GM18507 (cell line): Measurements from ENCODE around the gene TEX51.

Experiments used
- DNase-seq: peaks from one replicate; pipeline ENCODE4 v3.0.0; 2011; ENCODE audit warnings: low read depth; ENCODE audit not compliant: insufficient read length; ENCODE audit errors: extremely low spot score
- FAIRE-seq: peaks from 2 replicates; lab custom pipeline; 2011; peaks lifted over from hg19 to GRCh38; lab: Jason Lieb, UNC

TEX51 gene

DNA sequence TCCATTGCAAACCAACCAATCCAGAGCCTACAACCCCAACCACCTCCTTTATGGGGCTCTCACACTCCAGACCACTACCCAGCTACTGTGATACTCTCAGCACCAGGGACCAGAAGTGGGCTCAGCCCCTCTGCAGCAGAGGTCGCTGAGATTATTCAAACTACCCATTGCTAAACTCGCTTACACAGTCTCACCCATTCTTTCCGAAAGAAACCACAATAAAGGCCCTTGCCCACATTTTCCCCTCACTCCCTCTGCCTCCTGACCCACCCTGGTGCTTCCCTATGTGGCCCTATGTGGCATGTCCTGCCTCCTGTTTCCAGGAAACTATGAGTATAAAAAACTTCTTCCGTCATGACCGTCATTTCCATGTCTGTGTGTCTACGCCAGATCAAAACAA is 10.7 kb downstream of the TEX51 start:
- FAIRE-seq, result no peak
- no peak for DNase-seq

DNA sequence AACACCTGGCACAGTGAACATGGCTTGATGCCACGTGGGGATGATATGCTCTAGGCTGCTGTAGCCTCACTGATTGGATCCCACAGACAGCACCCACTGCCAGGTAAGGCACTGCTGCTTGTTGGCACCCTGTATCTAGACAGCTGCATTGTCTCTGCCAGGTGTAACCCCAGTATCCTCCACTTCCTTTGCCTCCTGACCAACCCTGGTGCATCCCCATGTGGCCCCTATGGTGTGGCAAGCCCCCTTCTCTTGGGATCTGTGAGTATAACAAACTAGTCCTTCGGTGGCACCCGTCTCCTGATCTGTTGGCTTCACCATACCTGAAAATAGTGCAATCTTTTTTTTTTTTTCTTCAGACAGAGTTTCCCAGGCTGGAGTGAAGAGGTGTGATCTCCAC is 11.1 kb downstream of the TEX51 start:
- FAIRE-seq (no peak), DNase-seq (no peak)

DNA sequence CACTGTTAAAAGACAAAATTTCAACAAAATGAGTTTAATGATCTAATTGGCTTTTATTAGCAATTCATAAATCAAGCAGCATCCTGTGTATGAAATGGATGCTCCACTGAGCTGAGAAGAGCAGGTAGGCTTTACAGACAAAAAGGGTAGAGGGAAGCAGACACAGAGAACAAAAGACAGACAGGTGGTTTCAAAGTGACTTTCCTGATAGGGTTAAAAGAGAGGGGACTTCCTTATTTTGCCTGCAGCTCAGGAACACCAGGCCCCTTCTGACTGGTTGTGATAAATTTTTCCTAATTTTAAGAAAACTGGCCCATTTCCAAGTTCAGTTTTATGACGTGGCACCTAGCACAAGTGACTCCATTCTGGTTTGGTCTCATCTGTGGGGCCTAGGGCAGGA is 11.9 kb downstream of the TEX51 start:
- no peak for FAIRE-seq

DNA sequence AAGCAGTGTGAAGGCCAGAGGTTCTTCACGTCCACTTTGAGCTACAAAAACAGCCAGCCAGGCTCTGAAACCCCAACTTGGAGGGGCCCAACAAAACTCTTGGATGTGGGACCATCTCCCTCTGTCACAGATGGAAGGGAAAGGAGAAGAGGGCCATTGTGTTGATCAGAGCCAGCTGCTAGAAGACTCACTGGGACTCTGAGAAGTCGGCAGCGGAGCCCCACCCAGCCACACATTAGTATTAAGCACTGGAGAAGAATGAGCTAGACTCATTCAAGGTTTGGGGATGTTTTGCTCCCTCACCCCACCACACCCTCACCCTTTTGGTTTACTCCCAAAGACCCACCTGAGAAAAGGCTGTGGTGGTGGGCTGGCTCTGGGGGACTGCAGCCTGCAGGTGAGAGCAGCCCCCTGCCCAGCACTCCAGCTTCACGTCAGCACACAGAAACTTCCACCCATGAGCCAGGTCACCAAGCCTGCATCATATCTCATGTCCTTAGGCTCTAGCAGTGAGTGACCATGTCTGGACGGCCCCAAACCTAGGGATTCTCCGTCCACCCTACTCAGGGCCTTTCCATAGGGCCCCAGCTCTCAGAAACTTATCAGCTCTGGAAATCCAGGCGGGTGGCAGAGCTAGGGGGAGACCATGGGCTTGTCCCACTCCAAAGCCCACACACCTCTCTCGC is 12.6 kb downstream of the TEX51 start:
- no peak for FAIRE-seq
- DNase-seq, result no peak

More for the DNA sequence above, 11.9 kb downstream of the TEX51 start:
- DNase-seq, result no peak

DNA sequence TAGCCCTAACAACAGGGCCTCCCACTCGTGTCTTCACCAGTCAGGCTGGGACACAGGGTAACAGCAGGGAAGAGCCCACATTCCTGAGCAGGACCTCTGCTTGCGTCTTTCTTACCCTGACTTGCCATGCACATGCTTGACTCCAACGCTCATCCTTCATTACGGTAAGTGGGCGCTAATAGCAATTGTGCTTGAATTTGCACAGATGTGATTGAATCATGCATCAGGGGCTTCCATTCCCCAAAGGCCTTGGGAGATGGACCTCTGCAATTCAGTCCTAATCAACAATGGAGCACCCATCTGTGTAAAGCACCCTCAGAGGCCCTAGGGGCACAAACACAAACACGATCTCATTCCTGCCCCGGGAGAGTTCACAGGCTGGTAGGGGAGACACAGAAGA is 13.5 kb downstream of the TEX51 start:
- no peak for DNase-seq
- FAIRE-seq, result no peak

DNA sequence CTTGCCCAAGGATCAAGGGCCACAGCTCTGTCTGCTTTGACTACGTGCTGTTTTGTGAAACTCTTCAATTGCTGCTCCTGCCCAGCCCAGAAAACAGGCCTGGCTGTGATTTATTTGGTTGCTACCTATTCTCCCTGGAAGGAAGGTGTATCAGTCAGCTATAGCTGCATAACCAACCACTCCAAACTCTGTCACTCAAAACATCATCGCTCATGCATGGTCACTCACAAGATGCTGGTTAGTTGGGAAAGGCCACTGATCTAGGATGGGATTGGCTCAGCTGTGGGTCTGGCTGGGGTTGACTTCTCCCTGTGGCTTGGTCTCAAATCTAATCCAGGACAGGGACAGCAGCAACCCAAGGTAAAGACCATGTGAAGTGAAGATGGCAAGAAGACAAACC is 14.6 kb downstream of the TEX51 start:
- DNase-seq (no peak), FAIRE-seq (no peak)

DNA sequence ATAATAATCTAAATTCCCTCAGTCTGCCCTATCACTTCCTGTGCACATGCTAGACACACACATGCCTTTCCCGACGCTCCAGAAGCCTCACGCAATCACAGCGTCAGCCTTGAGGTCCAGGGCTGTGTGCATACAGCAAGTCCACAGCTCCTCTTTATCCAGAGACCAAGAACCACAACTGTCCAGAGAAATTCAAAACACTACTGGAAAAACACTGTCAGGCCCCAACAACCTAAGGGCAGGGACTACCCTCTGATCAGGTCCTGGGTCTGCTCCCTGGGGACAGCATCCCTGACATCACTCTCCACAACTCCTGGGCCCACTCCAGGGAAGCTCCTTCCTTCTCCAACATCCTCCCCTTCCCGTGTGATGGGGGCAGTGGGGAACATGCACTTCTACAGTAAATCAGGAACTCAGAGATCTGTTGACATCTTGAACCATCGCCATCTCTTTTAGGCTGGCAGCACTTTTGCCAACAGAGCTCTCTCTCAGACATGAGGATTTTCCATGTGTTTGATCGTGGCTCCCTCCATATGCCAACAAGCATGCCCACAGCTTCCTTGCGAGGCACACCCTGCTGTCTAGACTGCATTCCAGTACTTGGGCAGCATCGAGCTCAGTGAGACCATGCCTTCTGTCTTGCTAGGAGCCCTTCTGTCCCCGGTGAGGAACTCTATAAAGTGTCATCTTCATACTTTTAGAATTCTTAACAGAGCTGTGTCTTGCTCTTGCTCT is 15.4 kb downstream of the TEX51 start:
- no peak for FAIRE-seq
- DNase-seq, result no peak

DNA sequence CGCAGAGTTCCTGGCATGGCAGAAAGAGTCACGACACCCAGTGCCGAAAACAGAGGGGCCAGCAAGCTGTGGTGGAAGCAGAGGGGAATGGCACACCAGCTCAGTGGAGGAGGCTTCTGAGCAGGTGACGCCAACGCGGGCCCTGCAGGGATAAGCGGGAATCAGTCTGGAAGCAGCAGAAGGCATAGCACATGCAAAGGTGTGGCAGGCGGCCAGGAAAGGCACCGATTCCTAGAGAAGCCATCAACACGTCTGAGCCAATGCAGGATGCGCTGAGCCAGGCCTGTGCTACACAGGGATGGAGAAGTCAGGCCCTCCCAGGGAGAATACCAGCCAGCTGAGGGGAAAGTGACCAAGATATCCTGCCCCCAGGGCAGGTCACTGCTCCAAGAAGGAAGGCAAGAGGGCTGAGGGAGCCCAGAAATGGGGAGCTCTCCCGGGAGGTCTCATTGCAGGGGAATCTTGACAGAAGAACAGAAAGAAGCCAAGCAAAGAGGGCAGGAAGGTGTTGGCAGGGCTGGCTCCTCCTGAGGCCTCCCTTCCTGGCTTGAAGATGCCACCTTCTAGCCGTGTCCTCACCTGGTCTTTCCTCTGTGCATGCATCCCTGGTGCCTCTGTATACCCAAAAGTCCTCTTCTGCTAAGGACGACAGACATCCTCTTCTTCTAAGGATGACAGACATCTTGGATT is 16.3 kb downstream of the TEX51 start:
- FAIRE-seq (no peak), DNase-seq (no peak)

DNA sequence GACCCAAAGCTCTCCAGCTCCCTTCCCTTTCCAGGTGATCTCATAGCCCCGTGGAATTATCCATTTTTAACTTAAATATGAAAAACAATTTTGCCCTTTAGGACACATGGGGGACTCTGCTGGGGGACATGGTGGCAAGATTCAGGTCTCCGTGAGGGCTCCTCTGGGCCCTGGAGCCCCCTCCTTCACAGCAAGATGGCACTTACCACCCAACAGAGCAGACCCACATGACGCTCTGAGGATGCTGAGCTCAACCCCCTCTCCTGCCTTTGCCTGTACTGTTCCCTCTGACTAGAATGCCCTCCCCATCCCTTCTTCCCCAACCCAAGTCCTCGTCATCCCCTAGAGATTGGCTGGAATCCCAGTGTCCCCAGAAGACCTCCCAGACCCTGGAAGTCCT is 17.2 kb downstream of the TEX51 start:
- DNase-seq, result no peak
- FAIRE-seq, result no peak

DNA sequence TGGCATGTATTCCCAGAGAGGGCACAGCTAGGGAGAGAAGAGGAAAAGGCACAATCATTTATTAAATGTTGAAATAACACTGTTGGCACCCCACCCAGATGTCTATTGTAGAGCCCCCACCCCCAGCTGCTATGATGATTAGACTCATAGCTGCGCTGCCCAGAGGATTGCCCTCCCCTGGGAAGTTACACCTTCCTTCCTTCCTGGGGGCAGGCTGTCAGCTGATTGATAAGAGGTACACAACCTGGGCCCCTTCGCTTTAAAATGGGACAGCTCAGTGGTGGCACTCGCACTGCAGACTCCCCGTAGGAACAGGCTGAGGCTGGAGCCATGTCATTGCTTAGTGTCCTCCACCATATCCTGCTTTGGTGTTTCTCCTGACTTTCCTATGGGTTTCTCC is 18.1 kb downstream of the TEX51 start:
- FAIRE-seq (no peak), DNase-seq (no peak)

DNA sequence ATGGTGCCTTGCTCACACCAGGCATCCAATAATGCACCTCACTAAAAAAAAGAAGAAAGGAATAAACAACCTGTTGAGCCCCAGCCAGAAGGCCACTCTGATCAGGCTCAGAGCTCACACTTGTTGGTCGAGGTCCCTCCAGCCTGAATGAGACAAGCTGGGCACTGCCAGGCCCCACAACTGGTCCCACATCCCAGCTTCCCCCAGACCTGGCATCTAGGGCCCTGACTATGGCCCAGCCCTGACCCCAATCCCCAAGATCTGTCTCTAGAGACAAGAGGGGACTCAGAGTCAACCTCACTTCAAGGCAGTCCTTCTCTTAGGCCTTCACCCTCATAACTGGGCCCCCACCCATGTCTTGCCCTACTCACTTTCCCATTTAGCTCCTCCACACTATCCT is 22.4 kb downstream of the TEX51 start:
- no peak for FAIRE-seq
- DNase-seq, result no peak

DNA sequence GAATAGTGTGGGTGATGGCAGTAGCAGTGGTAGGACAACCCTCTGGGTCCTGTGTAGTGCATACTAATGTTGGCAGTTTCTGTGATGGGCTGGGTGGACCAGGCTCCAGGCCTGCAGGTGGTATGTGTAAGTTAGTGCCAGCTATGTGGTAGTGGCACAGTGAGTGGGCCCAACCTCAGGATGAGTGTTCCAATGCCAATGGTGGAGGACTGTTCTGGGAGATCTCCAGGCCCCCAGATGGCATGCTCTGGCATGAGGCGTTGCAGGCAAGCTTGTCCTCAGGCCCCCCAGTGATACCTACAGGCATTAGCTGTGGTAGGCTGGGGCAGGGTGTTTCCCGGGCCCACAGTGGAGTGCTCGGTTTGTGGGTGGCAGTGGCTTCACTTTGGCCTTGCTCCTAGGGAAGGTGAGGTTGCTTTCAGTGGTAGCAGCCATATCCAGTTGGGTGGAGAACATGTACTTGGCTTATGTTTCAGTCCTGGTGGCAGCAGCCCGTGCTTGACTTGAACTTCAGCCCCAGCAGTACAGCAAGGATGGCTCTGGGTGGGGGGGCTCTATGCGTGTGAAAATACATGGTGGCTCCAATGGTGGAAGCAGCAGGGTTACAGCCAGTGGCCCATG is 32.4 kb downstream of the TEX51 start:
- DNase-seq (no peak), FAIRE-seq (no peak)

DNA sequence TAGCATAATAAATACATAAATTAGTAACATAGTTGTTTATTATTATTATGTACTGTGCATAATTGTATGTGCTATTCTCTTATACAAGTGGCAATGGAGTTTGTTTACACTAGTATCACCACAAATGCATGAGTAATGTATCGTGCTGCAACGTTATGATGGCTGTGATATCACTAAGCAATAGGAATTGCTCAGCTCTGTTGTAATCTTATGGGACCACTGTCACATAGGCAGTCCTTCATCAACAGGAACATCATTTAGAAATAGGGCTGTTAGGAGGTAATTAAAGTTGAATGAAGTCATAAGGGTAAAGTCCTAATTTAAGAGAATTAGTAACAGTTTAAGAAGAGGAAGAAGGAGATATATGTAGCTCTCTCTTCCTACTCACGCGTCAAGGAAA is 33.8 kb downstream of the TEX51 start:
- FAIRE-seq, result no peak
- no peak for DNase-seq

DNA sequence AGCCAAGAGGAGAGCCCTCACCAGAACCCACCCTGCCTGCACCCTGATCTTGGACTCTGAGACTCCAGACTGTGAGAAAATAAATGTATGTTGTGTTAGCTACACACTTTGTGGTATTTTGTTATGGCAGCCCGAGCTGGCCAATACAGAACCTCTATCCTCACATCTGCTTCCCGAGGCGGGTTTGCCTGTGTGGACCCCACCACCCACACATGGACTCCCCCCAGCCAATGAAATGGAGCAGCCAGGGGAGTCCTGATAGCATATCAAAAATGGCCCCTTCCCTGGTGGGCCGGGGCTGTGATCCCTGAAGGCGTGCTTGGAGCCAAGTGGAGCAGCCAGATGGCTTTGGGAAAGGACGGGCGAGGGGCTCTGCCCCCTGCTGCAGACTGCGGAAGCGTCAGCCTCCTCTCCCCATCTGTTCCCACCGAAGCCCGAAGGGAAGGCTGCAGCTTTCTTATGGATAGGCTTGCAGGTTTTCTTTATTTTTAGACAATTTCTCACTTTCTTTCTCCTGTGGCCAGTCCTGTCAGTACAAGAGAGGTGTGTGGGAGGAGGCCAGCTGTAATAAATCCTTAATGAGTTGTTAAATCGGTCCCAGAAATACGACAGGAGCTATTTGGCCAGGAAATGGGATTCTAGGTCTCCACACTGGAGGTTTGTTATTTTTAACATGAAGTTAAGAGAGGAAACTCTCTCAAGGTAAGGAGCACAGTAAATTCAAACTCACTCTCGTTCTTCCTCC is 34.4 kb downstream of the TEX51 start:
- DNase-seq, result no peak
- no peak for FAIRE-seq

DNA sequence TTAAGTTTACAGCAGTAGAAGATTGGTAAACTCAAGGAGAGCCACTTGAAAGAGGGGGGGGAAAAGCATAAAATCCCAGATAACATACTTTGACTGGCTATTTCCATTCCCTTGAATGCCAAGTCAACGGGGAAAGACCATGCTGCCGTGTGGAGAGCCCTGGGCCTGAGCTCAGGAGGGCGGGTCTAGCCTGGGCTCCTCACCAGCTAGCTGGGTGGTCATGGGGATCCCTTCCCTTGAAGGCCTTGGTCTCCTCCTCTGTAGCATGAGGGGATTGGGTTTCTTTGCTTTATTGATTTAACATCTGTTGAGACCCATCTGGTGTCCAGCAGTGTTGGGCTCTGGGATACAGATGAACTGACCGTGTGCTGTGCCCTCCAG is 35.0 kb downstream of the TEX51 start:
- no peak for DNase-seq

DNA sequence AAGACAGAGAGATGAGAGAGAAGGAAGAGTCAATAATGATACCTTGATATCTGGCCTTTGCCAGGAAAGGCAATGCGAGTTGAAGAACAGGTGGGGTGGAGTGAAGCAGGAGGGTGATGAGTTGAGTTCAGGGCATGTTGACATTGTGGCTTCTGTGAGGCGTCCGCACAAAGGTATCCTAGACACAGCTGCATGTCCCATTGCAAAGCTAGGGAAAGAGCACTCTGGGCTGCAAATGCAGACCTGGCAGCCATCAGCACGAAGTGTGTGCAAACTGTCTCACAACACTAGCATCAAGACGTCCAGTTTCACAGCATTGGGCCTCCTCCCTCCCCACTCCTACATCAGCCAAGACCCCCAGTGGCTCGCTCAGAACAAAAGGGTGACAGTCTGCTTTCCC is 36.1 kb downstream of the TEX51 start:
- FAIRE-seq (no peak), DNase-seq (no peak)

More for the DNA sequence above, 35.0 kb downstream of the TEX51 start:
- no peak for FAIRE-seq

DNA sequence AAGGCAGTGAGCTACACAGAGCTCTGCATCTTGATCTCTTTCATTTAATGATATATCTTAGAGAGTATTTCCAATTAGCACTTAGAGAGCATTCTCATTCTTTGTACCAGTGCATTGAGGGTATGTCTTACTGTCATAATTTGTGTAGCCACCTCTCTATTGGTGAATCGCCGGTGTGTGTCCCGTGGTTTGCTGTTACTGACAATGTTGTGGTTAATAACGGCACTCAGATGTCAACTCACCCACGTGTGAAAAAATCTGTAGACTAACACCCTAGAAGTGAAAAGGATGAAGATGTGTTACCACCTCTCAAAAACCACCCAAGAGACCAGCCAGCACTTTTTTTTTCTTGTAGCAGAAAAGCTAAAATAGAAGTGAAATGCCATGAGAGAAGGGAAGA is 37.1 kb downstream of the TEX51 start:
- DNase-seq (peak; percentile 11), FAIRE-seq (no peak)

DNA sequence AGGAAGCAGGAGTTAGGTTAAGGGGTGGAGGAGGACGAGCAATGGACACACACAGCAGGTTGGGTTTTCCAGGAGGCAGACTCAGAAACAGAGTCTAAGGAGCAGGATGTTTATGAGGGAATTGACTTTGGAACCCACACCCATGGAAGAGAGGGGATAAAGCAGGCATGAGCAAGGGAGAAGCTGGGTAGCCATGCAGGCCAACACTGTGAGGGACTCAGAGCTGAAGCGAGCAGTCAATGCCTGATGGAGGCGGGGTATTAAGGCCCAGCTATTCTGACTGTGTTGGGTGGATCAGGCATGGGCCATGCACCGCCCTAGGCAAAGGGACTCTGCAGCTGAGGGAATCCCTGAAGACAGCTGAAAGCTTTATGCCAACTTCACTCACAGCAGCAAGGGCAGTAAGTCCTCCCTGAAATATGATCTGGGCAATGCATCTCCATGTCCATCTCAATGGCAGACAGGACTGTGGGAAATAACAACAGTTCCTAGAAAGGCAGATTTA is 37.6 kb downstream of the TEX51 start:
- FAIRE-seq (no peak), DNase-seq (no peak)

DNA sequence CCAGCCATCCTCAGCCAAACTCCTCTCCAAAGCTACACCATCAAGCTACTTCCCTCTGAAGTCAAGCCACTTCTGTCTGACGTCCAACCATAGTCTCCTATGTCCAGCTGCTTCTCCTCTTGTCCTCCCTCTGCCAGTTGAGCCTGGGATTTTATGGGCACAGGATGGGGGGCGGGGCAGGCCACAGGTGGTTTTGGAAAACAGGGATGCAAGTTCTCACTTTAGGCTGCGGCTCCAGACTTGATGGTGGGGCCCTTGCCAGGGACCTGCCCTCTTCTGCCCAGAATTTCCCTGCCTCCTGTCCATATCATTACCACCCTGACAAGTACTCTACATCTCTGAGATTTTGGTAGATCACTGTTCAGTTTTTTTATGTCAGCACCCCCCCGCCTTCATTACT is 41.6 kb downstream of the TEX51 start:
- DNase-seq (no peak), FAIRE-seq (no peak)
